ENCODE results near the gene MAPKAPK3. TPM values are rescaled to one million over a fixed set of nuclear protein-coding genes. Genes with fewer than 3 reads are reported as not detected.
"Not testable (repeated sequence)": the region's sequence is repeated elsewhere in the genome, so short reads cannot be mapped to it uniquely, and the experiment has no call there.

The MAPKAPK3 gene
- total and polyA plus RNA-seq, 2 experiments from 2014 or later: 40.5 to 43.1 TPM

- Histone ChIP-seq H3K4me1 (ENCODE audit: insufficient read depth) (no peaks in the 10 kb centered on the region), H3K9me2 (replicated peaks; ENCODE audit: insufficient read depth) (no peaks in the 10 kb centered on the region), H3K9me3 (ENCODE audit: low read depth) (no peaks in the 10 kb centered on the region), H3K79me2 (no peaks in the 10 kb centered on the region), H3K27me3 (peaks cover 7% of the 10 kb centered on the region), H2AFZ (no peak overlapping the region), H3K36me3 (replicated peaks; ENCODE audit: insufficient read depth, low read depth) (no peaks in the 10 kb centered on the region), H3K27ac (no peak overlapping the region), H3K4me3 (no peak overlapping the region), H3K4me2 (no peak overlapping the region), H4K20me1 (ENCODE audit: insufficient read depth, poor library complexity, severe bottlenecking) (no peaks in the 10 kb centered on the region)
- DNase-seq (ENCODE audit: low spot score): no peak
- TF ChIP-seq CTCF (IDR thresholded peaks at IDR 0.05; ENCODE audit: poor library complexity): no peak
- no peak for TF ChIP-seq EZH2 (IDR thresholded peaks at IDR 0.05; ENCODE audit: borderline replicate concordance)
- TF ChIP-seq EZH2phosphoT487 (IDR thresholded peaks at IDR 0.05; ENCODE audit: low read depth, severe bottlenecking, unreplicated experiment): no peak
- whole genome bisulfite sequencing (ENCODE audit: low lambda C conversion rate, missing lambda C conversion rate): 59% methylated on average over 2 of the region's 2 CpGs
Measured at GRCh38 chr3:50662408-50662807, 45.5 kb downstream of the MAPKAPK3 start.

GRCh38 chr3:50665081-50665840, 48.3 kb downstream of the MAPKAPK3 start:
- no peak overlapping the region for H3K4me2 ChIP-seq
- H3K4me1 ChIP-seq (ENCODE audit: insufficient read depth): no peaks in the 10 kb centered on the region
- no peak overlapping the region for H2AFZ ChIP-seq
- no peak for TF ChIP-seq CTCF (IDR thresholded peaks at IDR 0.05; ENCODE audit: poor library complexity)
- TF ChIP-seq EZH2phosphoT487 (IDR thresholded peaks at IDR 0.05; ENCODE audit: low read depth, severe bottlenecking, unreplicated experiment): no peak
- no peak for TF ChIP-seq EZH2 (IDR thresholded peaks at IDR 0.05; ENCODE audit: borderline replicate concordance)
- no peak overlapping the region for H3K4me3 ChIP-seq
- WGBS (ENCODE audit: low lambda C conversion rate, missing lambda C conversion rate): 86% methylated on average over 5 of the region's 5 CpGs
- no peaks in the 10 kb centered on the region for H4K20me1 ChIP-seq (ENCODE audit: insufficient read depth, poor library complexity, severe bottlenecking)
- H3K27ac ChIP-seq: no peak overlapping the region
- DNase-seq (ENCODE audit: low spot score): no peak
- peaks cover 20% of the 10 kb centered on the region for H3K27me3 ChIP-seq
- H3K9me3 ChIP-seq (ENCODE audit: low read depth): no peaks in the 10 kb centered on the region
- H3K79me2 ChIP-seq: no peaks in the 10 kb centered on the region
- H3K36me3 ChIP-seq (replicated peaks; ENCODE audit: insufficient read depth, low read depth): no peaks in the 10 kb centered on the region
- no peaks in the 10 kb centered on the region for H3K9me2 ChIP-seq (replicated peaks; ENCODE audit: insufficient read depth)

GRCh38 chr3:50665841-50666115, 48.8 kb downstream of the MAPKAPK3 start:
- H3K9me2 ChIP-seq (replicated peaks; ENCODE audit: insufficient read depth); H4K20me1 ChIP-seq (ENCODE audit: insufficient read depth, poor library complexity, severe bottlenecking); H3K4me2 ChIP-seq; H3K36me3 ChIP-seq (replicated peaks; ENCODE audit: insufficient read depth, low read depth); H3K27ac ChIP-seq; H3K4me3 ChIP-seq; H3K9me3 ChIP-seq (ENCODE audit: low read depth); H2AFZ ChIP-seq; H3K4me1 ChIP-seq (ENCODE audit: insufficient read depth); DNase-seq (ENCODE audit: low spot score); H3K79me2 ChIP-seq: not testable (repeated sequence)
- whole genome bisulfite sequencing (ENCODE audit: low lambda C conversion rate, missing lambda C conversion rate): 89% methylated on average over 9 of the region's 9 CpGs
- H3K27me3 ChIP-seq: peaks cover 25% of the 10 kb centered on the region

- Histone ChIP-seq H2AFZ (no peak overlapping the region), H3K4me1 (ENCODE audit: insufficient read depth) (no peaks in the 10 kb centered on the region), H3K36me3 (replicated peaks; ENCODE audit: insufficient read depth, low read depth) (no peaks in the 10 kb centered on the region), H3K9me3 (ENCODE audit: low read depth) (no peaks in the 10 kb centered on the region), H3K27ac (no peak overlapping the region), H3K9me2 (replicated peaks; ENCODE audit: insufficient read depth) (no peaks in the 10 kb centered on the region), H4K20me1 (ENCODE audit: insufficient read depth, poor library complexity, severe bottlenecking) (no peaks in the 10 kb centered on the region), H3K27me3 (peaks cover 35% of the 10 kb centered on the region), H3K4me3 (no peak overlapping the region), H3K4me2 (no peak overlapping the region), H3K79me2 (no peaks in the 10 kb centered on the region)
- 86% methylated on average over 1 of the region's 1 CpG for WGBS (ENCODE audit: low lambda C conversion rate, missing lambda C conversion rate)
- DNase-seq (ENCODE audit: low spot score): no peak
- no peak for TF ChIP-seq EZH2 (IDR thresholded peaks at IDR 0.05; ENCODE audit: borderline replicate concordance)
Measured at GRCh38 chr3:50666837-50667236, 49.9 kb downstream of the MAPKAPK3 start.

Data from hepatocyte (in vitro differentiated cells).